GM19467 (cell line): ENCODE results near the gene UBN2.
"Not testable (repeated sequence)": the region's sequence is repeated elsewhere in the genome, so short reads cannot be mapped to it uniquely, and the experiment has no call there.

Source experiments
- ATAC-seq: cut with Tn5 transposase; IDR thresholded peaks from one replicate; pipeline ENCODE4 v1.9.1; 2021; ENCODE audit warnings: mild to moderate bottlenecking, moderate library complexity; ENCODE audit not compliant: unreplicated experiment

The UBN2 gene

DNA sequence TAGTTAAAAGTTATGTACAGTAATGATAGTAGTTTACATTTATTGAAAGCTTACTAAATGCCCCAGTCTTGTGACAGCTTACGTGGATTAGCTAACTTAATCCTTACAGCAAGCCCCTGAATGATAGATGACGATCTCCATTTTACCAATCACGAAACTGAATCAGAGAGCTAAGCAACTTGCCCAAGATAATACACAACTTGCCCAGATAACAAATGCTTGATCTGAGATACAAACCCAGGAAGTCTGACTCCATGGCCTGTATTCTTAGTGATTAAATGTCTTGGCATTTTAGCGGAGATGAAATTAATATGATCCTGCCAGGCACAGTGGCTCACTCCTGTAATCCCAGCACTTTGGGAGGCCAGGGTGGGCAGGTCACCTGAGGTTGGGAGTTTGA lies 63.2 kb downstream of the UBN2 start:
- no peak for ATAC-seq

DNA sequence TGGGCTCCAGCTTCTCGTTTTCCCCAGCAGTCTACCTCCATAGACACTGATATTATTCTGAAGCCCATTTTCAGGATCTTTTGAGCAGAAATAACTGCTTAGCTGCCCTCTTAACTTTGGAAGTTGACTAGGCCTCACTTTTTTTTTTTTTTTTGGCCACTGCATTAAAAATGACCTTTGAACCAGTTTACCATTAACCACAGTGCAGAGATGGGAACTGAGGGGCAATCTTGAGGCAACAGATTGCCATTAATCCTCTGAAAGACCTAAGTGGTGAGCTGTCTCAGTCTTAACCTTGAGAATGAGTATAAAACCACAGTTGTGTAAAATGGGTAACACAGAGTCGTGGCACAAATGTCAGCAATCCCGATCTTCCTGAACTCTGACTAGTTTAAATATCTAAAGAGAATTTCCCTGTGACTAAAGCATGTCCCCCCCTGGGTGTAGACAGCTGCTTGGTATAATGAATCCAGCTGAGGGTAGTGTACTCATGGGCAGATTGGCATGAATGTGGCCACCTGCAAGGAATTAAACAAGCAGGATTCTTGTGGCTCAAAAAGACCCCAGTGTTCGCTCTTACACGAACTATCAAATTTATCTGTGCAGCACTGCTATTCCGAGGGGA lies 64.0 kb downstream of the UBN2 start:
- ATAC-seq = no peak

DNA sequence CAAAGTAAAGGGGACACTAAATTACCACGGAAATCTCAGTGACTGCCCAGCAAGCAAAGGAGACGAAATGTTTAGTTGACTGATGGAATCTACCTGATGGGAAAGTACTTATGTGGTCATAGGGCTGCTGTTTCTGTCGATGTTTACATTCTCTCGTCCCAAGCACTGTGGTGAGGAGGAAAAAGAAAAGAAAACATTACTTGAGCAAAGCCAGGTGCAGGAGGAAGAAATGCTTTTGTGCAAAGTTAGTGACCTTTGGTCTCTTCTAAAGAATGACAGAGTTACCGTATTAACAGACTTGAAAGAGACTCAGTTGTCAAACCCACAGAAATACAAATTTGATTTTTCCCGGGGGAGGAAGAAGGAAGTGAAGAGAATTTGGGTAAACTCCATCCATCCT lies 66.8 kb downstream of the UBN2 start:
- ATAC-seq = no peak

GRCh38 chr7:139299296-139299695 lies 68.3 kb downstream of the UBN2 start:
- ATAC-seq = no peak

- no peak for ATAC-seq
These were observed 69.4 kb downstream of the UBN2 start for GRCh38 chr7:139300390-139300789.

- no peak for ATAC-seq
These were observed 73.5 kb downstream of the UBN2 start for GRCh38 chr7:139304517-139304916.

- no peak for ATAC-seq
These were observed 87.0 kb downstream of the UBN2 start for GRCh38 chr7:139317939-139318505.

- no peak for ATAC-seq
These were observed 90.2 kb downstream of the UBN2 start for GRCh38 chr7:139321071-139321745.

GRCh38 chr7:139324709-139325108 lies 93.7 kb downstream of the UBN2 start:
- ATAC-seq = not testable (repeated sequence)

DNA sequence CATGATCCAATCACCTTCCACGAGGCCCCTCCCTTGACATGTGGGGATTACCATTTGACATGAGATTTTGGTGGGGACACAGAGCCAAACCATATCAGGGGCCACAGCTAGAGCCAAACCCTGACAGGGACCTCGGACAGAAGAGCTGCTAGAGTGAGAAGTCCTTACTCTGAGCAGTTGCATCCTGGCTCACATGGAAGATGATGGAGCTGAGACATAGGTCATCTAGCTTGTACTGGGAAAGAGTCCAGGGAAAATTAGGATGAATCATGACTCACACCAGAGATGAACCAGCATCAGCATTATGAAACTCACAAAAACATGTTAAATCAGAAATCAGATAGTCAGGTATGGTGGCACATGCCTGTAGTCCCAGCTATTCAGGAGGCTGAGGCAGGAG lies 97.3 kb downstream of the UBN2 start:
- ATAC-seq = no peak

DNA sequence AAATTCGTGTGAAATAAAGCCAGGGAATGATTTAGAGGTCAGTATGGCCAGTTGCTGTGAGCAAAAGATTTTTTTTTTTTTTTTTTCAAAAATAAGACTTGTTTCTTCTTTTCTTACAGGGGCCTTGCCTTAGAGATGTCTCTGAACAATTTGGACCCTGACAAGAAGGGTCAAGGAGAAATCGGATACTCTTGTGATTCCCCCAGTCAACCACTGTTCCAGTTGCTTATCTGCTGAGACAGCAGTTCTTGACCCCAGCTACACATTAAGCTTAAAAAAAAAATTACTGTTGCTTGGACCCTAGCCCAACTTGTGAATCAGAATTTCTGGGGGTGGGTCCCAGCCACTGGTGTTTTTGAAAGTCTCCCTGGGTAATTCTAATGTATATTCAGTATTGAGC lies 98.1 kb downstream of the UBN2 start:
- no peak for ATAC-seq

DNA sequence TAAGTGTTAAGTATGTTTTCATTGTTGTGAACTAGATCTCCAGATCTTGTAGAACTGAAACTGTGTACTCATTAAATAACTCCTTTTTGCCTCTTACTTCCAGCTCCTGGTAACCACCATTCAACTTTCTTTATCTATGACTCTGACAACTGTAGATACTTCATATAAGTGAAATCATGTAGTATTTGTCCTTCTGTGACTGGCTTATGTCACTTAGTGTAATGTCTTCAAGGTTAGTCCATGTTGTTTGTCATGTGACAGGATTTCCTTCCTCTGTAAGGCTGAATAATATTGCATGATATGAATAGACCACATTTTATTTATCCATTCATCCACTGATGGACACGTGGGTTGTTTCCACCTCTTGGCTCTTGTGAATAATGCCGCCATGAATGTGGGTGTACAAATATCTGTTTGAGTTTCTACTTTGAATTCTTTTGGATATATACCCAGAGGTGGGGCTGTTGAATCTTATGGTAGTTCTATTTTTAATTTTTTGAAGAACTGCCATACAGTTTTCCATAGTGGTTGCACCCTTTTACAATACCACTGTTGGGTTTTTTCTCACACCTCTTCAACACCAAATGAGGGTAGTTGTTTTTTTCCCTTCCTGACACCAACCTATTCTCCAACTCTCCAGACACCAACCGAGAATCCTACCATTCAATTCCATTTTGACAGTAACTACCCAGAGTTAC lies 99.4 kb downstream of the UBN2 start:
- no peak for ATAC-seq

DNA sequence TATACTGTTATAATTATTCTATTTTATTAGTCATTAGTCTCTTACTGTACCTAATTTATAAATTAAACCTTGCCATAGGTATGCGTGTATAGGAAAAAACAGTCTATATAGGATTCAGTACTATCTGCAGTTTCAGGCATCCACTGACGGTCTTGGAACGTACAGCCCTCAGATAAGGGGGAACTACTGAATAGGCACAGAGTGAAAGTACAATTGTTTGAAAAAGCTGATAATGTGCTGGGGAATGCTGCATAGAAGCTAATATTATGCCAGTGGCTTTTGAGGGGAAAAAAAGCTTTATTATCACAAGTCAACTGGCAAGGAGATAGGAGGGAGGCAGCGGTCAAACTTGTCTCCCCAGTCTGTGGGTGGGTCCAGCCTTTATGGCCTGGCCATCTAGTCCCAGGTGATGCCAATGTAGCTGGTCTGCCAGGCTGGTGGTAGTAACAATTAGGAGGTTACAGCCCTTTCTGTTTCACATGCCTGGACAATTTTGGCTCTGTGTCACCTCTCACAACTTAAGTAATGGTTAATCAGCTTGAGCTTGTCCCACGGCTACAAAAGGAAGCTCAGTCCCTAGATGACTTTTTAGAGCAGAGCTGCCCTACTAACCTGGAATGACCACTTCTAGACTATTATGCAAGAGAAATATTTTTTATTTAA lies 101.8 kb downstream of the UBN2 start:
- ATAC-seq = no peak

GRCh38 chr7:139333443-139333842 lies 102.4 kb downstream of the UBN2 start:
- ATAC-seq = not testable (repeated sequence)

GRCh38 chr7:139334399-139335150 lies 103.5 kb downstream of the UBN2 start:
- ATAC-seq = no peak

- no peak for ATAC-seq
These were observed 108.0 kb downstream of the UBN2 start for GRCh38 chr7:139339025-139339424.

GRCh38 chr7:139339698-139340036 lies 108.6 kb downstream of the UBN2 start:
- no peak for ATAC-seq

DNA sequence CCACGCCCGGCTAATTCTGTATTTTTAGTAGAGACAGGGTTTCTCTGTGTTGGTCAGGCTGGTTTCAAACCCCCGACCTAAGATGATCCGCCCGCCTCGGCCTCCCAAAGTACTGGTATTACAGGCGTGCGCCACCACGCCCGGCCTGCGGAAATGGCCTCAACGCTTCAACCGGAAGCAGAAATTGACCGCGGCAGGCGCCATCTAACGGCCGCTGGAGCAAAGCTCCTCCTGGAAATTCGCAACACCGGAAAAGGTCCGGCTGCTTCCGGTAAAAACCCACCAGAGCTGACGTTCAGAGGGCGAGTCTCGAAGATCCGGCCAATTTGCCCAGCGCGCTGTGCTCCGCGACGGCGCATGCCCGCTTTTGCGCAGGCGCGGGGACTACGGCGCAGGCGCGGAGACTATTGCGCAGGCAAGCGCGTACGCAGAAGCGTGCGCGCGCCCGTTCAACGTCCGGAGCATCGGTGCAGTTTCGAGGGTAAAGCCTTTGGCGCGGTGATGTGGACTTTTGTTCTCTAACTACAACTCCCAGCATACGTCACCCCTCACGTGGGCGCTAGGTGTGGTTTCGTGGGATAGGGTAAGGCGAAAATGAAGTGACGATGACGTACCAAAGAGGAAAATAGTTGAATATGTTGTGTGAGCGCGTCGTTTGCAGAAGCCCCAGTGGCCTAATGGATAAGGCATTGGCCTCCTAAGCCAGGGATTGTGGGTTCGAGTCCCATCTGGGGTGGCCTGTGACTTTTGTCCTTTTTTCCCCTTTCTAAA lies 109.2 kb downstream of the UBN2 start:
- ATAC-seq = peak; percentile 83

- no peak for ATAC-seq
These were observed 109.7 kb downstream of the UBN2 start for GRCh38 chr7:139340808-139341057.

DNA sequence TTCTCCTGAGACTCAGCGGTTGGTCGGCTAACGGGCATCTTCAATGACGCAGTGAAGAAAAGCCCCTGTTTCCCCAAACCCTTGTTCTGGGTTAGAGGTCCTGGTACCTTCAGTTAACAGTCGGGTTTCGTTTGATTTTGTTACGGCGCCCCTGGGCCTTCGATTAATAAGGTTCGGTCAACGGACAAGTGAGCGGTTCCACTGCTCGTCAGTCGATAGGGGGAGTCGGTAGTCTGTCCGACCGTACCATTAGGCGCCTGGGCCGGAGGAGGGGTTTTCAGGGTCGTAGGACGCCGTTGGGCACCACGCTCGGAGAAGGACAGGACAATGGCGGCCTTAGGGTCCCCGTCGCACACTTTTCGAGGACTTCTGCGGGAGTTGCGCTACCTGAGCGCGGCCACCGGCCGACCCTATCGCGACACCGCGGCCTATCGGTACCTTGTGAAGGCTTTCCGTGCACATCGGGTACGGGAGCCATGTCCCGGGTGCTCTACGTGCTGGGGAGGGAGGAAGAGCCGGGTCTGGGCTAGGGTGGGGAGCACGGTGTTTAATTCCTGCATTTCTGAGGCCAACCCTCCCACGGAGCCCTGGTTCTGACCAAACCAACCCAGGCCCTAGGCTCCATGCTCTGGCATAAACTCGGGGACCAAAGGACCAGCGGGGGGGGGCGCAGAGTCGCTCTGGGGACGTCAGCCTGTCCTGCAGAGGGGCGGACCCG lies 110.2 kb downstream of the UBN2 start, which contains the start of gene FMC1:
FMC1 (plus strand) TSS at position 280 of the 718 bp plus-strand sequence; CDS start at position 328, 48 bp downstream.
- peak; percentile 46 for ATAC-seq
